ENCODE measurements around the gene SCYL1.

The SCYL1 gene

DNA sequence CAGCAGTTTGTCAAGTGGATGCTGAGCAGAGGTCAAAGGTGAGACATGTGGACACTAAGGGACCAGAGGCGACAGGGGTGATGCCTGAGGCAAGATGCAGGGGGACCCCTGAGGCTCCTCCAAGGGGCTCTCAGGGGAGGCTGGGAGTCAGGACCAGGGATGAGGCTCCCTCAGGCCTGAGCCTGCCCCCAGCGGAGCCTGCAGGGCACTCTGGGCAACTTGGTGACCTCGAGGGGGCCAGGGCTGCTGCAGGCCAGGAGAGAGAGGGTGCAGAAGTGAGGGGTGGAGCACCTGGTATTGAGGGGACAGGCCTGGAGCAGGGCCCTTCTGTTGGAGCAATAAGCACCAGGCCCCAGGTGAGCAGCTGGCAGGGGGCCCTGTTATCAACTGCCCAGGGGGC is 57.0 kb downstream of the SCYL1 start:
- TF ChIP-seq, protein P1, sequence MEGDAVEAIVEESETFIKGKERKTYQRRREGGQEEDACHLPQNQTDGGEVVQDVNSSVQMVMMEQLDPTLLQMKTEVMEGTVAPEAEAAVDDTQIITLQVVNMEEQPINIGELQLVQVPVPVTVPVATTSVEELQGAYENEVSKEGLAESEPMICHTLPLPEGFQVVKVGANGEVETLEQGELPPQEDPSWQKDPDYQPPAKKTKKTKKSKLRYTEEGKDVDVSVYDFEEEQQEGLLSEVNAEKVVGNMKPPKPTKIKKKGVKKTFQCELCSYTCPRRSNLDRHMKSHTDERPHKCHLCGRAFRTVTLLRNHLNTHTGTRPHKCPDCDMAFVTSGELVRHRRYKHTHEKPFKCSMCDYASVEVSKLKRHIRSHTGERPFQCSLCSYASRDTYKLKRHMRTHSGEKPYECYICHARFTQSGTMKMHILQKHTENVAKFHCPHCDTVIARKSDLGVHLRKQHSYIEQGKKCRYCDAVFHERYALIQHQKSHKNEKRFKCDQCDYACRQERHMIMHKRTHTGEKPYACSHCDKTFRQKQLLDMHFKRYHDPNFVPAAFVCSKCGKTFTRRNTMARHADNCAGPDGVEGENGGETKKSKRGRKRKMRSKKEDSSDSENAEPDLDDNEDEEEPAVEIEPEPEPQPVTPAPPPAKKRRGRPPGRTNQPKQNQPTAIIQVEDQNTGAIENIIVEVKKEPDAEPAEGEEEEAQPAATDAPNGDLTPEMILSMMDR (IDR thresholded peaks at IDR 0.05; ENCODE audit: unreplicated experiment in 3 of 3): no peak
- H3K4me3 Mint-ChIP-seq: no peak overlapping the region
- no peaks in the 10 kb centered on the region for H3K36me3 Mint-ChIP-seq (ENCODE audit: low read depth)
- H3K9me3 Mint-ChIP-seq: no peaks in the 10 kb centered on the region
- peaks cover 15% of the 10 kb centered on the region for H3K27me3 Mint-ChIP-seq (ENCODE audit: low read depth)
- H3K27ac Mint-ChIP-seq: no peak overlapping the region
- peaks cover 22% of the 10 kb centered on the region for H3K4me1 Mint-ChIP-seq

DNA sequence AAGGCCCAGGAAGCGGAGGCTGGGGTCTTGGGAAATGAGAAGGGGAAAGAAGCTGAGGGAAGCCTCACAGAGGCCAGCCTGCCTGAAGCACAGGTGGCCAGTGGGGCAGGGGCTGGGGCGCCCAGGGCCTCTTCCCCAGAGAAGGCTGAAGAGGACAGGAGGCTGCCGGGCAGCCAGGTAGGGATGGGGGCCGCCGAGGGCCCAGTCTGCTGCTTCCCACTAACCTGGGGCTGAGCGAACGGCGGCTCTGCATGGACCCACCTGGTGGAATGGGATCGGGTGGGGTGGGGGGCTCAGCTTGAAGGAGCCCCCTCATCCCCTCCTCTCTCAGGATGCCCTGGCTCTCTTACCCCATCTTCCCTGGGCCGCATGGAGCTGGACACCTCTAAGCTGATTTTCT is 58.7 kb downstream of the SCYL1 start:
- H3K4me3 Mint-ChIP-seq: no peak overlapping the region
- H3K27ac Mint-ChIP-seq: peak overlapping the region in 1 of 3 experiments; percentile 26
- TF ChIP-seq, protein P1 (IDR thresholded peaks at IDR 0.05; ENCODE audit: unreplicated experiment in 3 of 3): no peak
- H3K36me3 Mint-ChIP-seq (ENCODE audit: low read depth): no peaks in the 10 kb centered on the region
- peaks cover 23% of the 10 kb centered on the region for H3K4me1 Mint-ChIP-seq
- no peaks in the 10 kb centered on the region for H3K9me3 Mint-ChIP-seq
- H3K27me3 Mint-ChIP-seq (ENCODE audit: low read depth): peaks cover 15% of the 10 kb centered on the region

DNA sequence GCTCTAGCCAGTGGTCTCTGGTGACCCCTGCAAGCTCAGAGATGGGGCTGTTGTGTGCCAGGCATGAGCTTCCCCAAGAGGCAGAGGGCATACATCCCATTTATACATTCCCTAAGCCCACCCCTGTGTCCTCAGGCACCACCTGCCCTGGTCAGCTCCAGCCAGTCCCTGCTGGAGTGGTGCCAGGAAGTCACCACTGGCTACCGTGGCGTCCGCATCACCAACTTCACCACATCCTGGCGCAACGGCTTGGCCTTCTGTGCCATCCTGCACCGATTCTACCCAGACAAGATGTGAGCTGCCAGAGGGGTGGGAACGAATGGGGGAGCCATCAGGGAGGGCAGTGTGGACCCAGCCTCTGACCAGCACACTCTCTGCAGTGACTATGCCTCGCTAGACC is 59.2 kb downstream of the SCYL1 start:
- H3K36me3 Mint-ChIP-seq (ENCODE audit: low read depth): no peaks in the 10 kb centered on the region
- no peak overlapping the region for H3K4me3 Mint-ChIP-seq
- H3K27me3 Mint-ChIP-seq (ENCODE audit: low read depth): peaks cover 15% of the 10 kb centered on the region
- H3K27ac Mint-ChIP-seq: no peak overlapping the region
- TF ChIP-seq, protein P1 (IDR thresholded peaks at IDR 0.05; ENCODE audit: unreplicated experiment in 3 of 3): no peak
- H3K9me3 Mint-ChIP-seq: no peaks in the 10 kb centered on the region
- peaks cover 20% of the 10 kb centered on the region for H3K4me1 Mint-ChIP-seq

DNA sequence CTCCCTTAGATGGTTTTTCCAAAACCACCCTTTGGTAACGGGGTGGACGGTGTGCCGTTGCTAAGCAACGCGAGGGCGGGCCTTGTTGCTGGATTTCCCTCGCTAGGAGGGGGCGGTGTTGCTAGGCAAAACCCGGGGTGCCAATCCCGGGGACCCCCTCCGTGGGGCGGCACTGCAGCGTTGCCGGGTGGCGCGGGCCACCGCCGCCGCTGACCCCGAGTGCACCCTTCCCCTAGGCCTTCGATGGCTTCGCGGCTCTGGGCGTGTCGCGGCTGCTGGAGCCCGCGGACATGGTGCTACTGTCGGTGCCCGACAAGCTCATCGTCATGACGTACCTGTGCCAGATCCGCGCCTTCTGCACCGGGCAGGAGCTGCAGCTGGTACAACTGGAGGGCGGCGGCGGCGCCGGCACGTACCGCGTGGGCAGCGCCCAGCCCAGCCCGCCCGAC is 59.9 kb downstream of the SCYL1 start:
- Mint-ChIP-seq H3K36me3 (ENCODE audit: low read depth) (no peaks in the 10 kb centered on the region), H3K4me3 (no peak overlapping the region), H3K27me3 (ENCODE audit: low read depth) (peaks cover 15% of the 10 kb centered on the region), H3K4me1 (peaks cover 20% of the 10 kb centered on the region), H3K27ac (no peak overlapping the region), H3K9me3 (no peaks in the 10 kb centered on the region)
- TF ChIP-seq, protein P1 (IDR thresholded peaks at IDR 0.05; ENCODE audit: unreplicated experiment in 3 of 3): no peak

DNA sequence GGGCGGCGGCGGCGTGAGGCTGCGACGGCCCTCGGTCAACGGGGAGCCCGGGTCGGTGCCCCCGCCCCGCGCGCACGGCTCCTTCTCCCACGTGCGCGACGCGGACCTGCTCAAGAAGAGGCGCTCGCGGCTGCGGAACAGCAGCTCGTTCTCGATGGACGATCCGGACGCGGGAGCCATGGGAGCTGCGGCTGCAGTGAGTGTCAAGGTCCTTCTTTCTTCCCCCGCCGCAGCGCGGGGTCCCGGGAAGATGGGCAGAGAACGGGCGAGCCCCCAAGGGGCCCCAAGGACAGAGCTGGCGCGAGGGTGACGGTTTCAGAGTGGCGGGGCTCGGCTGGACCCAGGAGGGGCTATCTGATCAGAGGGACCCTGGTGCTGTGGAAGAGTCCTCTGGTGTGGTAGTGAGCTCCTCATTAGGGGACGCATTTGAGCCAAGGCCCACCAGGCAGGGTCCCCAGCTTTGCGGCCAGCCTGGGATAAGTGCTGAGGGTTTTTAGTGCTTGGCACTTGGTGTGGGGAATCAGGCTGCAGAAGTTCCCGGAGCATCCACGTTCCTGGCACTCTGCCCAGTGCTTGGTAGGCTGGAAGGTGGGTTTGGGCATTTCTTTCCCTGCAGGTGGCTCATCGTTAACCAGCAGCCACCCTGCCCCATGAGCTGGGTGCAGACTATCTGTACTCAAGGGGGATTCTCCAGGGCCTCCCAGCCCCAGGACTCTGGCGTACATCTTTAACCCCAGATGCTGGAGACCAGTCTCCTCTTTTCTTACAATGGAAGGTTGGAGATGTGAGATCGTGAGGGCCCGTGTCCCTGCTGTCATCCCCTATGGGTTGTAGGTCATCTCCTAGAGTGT is 60.7 kb downstream of the SCYL1 start:
- H3K4me1 Mint-ChIP-seq: peaks cover 25% of the 10 kb centered on the region
- no peak overlapping the region for H3K4me3 Mint-ChIP-seq
- peaks cover 3% of the 10 kb centered on the region for H3K36me3 Mint-ChIP-seq (ENCODE audit: low read depth)
- H3K27me3 Mint-ChIP-seq (ENCODE audit: low read depth): peaks cover 18% of the 10 kb centered on the region
- no peaks in the 10 kb centered on the region for H3K9me3 Mint-ChIP-seq
- TF ChIP-seq, protein P1 (IDR thresholded peaks at IDR 0.05; ENCODE audit: unreplicated experiment in 3 of 3): no peak
- H3K27ac Mint-ChIP-seq: no peak overlapping the region

DNA sequence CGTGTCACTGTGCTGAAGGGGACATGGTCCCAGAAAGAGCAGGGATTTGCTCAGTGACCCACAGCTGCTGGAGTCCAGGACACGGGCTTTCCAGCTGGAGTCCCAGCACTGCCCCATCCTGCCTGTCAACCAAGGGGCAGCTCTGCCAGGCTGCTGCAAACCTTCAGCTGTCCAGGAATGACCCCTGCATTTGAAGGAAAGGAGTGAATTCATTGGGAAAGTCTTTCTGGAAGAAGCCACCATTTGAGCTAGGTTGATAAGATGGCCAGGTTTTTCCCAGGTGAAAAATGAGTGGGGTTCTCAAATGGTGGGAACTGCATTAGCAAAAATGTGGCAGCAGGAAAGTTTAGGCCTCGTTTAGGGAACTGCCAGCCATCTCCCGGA is 61.4 kb downstream of the SCYL1 start:
- Mint-ChIP-seq H3K27ac (no peak overlapping the region), H3K27me3 (ENCODE audit: low read depth) (peaks cover 21% of the 10 kb centered on the region), H3K4me3 (no peak overlapping the region), H3K4me1 (peaks cover 27% of the 10 kb centered on the region), H3K9me3 (no peaks in the 10 kb centered on the region), H3K36me3 (ENCODE audit: low read depth) (peaks cover 4% of the 10 kb centered on the region)
- TF ChIP-seq, protein P1 (IDR thresholded peaks at IDR 0.05; ENCODE audit: unreplicated experiment in 3 of 3): no peak
